CD4-positive, alpha-beta T cell treated with Interleukin-10 for 1 hour (primary cell): ENCODE results near the gene OR5M11.
"Not testable (repeated sequence)": the region's sequence is repeated elsewhere in the genome, so short reads cannot be mapped to it uniquely, and the experiment has no call there.

Experiments
- DNase-seq: peaks from one replicate; pipeline ENCODE4 v3.0.0-alpha.2; 2020

Gene OR5M11

DNA sequence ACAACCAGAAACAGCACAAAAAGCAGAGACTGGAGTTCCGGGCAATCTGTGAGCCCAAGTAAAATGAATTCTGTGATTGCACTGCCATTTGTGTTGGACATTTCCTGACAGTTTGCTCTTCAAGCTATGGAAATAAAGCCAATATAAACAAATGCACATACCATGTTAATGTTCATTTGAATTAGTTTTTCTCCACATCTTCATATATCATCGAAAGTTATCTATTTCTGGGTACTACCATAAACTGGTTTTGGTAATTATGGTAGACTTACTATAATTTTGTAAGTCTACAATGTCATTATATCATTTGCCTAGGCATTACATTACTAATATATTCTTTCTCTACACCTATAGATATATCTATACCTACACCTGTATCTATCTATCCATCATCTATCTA, at the start of gene OR5M11:
OR5M11 (minus strand) TSS at position 101 of the 400 bp plus-strand sequence; CDS start at position 101, 0 bp downstream.
- DNase-seq: no peak

- DNase-seq: not testable (repeated sequence)
Observed at GRCh38 chr11:56592088-56592717, 49.1 kb upstream of the OR5M11 start.

DNA sequence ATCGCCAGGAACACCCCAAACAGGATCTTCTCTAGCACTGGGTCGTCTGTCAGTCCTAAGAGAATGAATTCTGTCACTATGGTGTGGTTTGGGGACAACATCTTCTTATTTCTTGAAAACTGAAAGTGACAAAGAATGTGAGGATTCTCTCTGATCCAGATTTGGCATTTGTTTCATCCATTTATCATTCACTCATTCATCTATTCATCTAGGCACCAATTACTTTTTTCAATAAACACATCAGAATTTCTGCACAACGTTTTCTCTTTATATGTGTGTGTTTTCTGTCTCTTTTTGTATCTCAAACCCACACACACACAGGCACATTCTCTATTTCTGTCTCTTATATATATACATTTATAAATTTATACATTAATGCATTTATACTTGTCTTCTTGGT, 34.6 kb upstream of the OR5M11 start, which contains the start of gene OR5M10:
OR5M10 (minus strand) TSS at position 101 of the 400 bp plus-strand sequence; CDS start at position 101, 0 bp downstream.
- no peak for DNase-seq

- DNase-seq: no peak
Observed at GRCh38 chr11:56558574-56558973, 15.5 kb upstream of the OR5M11 start.

DNA sequence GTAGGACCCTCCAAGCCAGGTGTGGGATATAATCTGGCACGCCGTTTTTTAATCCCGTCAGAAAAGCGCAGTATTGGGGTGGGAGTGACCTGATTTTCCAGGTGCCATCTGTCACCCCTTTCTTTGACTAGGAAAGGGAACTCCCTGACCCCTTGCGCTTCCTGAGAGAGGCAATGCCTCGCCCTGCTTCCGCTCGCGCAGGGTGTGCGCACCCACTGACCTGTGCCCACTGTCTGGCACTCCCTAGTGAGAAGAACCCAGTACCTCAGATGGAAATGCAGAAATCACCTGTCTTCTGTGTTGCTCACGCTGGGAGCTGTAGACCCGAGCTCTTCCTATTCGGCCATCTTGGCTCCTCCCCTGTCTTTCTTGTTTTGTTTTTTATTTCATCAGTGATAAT, 11.6 kb upstream of the OR5M11 start:
- DNase-seq: not testable (repeated sequence)

DNA sequence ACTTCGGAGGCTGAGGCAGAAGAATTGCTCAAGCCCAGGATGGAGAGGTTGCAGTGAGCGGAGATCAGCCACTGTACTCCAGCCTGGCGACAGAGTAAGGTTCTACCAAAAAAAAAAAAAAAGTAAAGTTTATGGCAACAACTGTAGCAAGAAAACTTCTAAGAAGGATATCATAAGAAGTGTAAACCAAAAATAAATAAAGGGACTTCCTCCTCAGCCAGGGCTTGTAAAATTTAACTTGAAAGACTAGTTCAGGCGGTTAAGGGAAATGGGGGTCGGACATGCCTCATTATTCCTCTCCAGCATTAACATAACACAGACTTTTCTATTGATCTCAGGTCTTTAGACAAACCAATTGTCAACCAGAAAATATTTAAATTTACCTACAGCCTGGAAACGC, 2.5 kb upstream of the OR5M11 start:
- DNase-seq: no peak

GRCh38 chr11:56543739-56544138, 682 bp upstream of the OR5M11 start:
- DNase-seq: no peak

GRCh38 chr11:56533054-56533740, 9.9 kb downstream of the OR5M11 start:
- no peak for DNase-seq

- no peak for DNase-seq
Observed at GRCh38 chr11:56531856-56532255, 11.2 kb downstream of the OR5M11 start.

DNA sequence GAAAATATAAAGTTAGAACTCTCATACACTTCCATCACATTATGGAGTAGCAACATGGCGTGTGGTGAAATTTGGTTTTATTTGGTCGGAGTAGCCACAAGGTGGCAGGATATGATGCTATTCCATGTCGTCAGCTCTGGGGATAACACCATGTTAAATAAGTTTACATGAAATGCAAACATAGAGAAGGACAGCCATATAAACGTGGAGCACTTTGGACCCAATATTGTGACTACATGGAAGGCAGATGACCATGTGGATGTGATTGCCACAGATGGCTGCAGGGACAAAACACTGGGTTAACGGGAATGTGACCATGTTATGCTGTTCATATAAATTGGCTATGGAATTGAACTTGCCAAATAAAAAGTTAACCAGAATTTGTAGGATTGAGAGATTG, 21.0 kb downstream of the OR5M11 start:
- DNase-seq: no peak

DNA sequence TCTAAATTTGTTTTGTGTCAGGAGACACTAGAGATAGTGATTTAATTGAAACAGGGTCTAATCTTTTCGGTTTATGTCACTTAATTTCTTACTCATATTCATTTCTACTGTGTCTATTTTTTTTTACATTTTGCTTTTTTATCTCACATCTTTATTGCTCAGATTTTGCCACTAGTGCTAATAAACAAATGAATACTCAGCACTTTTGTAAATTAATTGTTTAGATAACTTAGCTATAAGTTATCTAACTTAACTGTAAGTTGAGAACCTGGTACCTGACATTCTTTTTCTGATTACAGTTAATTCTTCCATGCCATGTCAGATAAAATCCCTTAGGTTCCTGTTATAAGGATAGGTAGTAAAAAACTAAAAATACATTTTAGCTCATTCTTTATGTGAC, 29.8 kb downstream of the OR5M11 start:
- no peak for DNase-seq

DNA sequence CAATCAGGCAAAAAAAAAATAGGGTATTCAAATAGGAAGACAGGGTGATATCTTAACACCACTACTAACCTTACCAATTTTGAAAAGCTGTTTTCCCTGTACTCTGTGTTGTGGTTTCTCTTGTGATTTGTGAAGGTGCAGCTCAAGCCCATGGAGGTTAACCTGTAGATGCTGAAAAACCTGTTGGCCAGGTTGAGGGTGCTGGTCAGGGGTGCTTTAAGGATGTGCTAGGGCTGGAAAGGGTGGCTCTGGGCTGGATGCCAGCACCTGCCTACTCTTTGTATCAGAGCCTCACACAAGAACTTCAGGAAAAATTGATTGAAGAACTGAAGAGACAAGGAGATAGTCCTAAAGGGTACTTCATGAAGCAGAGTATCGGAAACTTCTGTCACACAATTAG, 33.6 kb downstream of the OR5M11 start:
- no peak for DNase-seq

- no peak for DNase-seq
Observed at GRCh38 chr11:56497010-56497409, 46.0 kb downstream of the OR5M11 start.

DNA sequence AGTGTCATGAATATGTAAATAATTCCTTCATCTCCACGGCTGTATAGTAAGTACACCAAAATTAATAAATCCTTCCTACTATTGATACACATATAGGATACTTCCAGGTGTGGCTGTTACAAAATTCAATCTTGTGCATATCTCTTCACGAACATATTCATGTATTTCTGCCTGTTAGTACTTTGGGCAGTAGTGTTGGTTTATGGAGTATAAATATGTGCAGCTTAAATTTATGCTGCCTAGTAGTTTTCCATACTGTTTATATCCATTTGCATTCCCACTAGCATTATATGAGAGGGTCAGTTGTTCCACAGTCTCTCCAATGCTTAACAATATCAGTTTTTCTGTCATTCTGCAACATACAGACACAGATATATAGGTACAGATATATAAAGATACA, 47.9 kb downstream of the OR5M11 start:
- no peak for DNase-seq
